HG03457 (cell line): ENCODE measurements around the gene ALDOA.
"Not testable (repeated sequence)": the region's sequence is repeated elsewhere in the genome, so short reads cannot be mapped to it uniquely, and the experiment has no call there.

ENCODE experiments used
- ATAC-seq: cut with Tn5 transposase; IDR thresholded peaks from one replicate; pipeline ENCODE4 v1.9.1; 2021; ENCODE audit warnings: moderate number of reproducible peaks; ENCODE audit not compliant: unreplicated experiment

The ALDOA gene

GRCh38 chr16:30040690-30041089, 24.9 kb upstream of the ALDOA start:
- not testable (repeated sequence) for ATAC-seq

DNA sequence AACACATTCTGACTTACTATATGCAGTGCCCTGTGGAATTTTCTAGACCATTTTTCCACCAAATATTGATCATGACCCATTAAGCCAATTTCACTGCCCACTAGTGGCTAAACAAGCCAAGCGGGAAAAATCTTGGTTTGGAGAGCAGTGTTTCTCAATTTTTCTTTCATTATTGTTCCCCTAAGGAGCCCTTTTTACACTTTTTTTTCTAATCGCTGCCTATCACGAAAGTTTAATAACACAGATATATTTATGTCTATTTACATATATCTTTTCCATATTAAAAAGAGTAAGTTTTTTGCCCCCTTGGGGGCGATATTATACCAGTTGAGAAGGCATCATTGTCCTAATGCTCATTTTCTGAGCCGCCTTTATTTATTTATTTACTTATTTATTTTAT, 23.7 kb upstream of the ALDOA start:
- ATAC-seq, result no peak

DNA sequence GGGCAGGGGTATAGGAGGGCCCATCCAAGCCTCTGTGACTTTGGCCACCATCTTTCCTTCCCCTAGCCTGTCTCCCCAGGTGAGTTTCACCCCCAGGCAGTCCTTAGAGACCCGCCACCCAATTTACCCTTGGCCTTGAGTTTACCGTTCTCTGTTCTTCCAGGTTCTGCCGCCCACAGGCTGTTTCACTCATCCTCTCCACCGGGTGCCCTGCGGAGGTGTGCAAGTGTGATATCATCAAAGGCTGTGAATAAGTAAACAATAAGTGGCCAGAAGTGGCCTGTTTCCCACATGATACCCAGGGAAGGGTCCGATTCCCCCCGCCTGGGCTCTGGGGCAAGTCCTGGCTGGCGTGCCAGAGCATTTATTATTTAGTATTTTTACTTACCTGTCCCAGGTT, 19.4 kb upstream of the ALDOA start:
- no peak for ATAC-seq

GRCh38 chr16:30046588-30046987, 19.0 kb upstream of the ALDOA start:
- no peak for ATAC-seq

- ATAC-seq, result no peak
Measured at GRCh38 chr16:30049871-30050270, 15.7 kb upstream of the ALDOA start.

- no peak for ATAC-seq
Measured at GRCh38 chr16:30051518-30051917, 14.0 kb upstream of the ALDOA start.

DNA sequence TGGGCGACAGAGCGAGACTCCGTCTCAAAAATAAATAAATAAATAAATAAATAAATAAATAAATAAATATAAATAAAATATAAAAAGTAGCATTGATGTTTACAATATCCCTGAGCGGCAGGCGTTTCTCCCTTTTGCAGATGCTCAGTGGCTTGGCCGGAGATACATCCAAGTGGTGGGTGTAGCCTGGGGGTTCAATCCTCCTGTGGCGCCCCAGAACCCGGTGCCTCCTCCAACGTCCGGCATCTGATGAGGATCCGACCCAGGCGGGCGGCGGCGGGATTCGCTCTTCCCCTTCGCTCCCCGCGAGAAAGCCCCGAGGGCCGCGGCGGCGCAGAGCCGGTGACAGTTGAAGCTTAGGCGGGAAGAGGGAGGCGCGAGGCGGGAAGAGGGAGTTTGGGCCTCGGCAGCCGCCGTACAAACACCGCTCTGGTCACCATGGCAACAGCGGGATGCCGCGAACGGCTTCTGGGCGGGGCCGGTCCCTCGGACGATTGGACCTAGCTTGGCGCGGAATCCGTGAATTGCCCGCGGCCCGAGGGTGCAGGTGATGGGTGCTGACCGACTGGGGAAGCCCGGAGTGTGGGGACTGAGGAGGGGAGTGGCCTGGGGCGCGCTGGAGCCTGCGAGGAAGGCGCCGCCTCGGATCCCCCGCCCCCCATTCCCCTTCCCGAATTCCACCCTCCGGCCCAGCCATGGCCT, 12.7 kb upstream of the ALDOA start:
- peak; percentile 43 for ATAC-seq

DNA sequence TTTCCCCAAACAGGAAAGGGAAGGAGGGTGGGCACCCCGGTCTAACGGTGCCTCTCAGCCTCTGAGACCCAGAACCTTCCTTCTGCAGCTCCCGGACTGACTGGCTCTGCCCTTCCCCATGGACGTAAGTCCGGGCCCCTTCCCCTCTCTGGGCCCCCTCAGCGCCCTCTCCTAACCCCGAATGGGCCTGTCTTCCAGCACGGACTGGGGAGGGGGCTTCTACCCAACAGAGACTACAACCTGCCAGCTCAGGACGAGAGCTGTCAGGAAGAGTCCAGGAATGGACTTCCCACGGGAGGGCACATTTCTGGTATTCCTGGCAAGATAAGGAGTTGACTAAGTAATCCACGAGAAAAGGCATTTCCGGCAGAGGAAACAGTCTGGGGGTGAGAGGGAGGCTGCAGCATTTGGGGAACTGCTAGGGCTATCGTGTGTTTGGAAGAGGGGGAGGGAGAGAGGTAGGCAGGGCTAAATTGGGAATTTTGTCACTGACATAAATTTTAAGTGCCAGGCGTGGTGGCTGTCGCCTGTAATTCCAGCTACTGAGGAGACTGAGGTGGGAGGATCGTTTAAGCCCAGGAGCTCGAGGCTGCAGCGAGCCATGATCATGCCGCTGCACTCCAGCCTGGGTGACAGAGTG, 12.1 kb upstream of the ALDOA start:
- ATAC-seq, result no peak

GRCh38 chr16:30054451-30054850, 11.1 kb upstream of the ALDOA start:
- ATAC-seq, result no peak

DNA sequence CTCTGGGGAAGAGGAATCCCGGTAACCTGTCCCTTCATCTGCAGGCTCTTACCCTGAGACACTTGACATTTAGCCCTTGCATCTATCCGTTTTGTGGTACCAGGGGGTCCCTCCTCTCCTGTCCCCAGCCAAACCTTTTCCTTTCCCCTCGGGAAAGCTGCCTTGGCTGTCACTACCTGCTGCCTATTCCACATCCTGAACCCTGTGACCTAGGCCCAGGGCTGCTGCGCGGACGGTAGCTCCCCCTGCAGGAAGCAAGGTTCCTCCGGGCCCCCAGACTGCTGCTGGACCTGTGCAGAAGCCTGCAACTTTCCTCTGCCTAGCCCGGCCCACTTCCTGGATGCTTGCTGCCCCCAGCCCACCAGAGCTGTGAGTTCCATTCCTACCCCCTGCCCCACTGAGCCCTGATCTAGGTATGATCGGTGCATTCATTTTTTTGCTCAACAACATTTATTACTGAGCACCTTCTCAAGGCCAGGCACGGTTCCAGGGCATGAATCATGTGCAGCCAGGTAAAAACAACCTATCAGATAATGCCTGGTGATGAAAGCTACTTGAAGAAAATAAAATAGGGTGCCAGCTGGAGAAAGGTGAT, 10.5 kb upstream of the ALDOA start:
- no peak for ATAC-seq

DNA sequence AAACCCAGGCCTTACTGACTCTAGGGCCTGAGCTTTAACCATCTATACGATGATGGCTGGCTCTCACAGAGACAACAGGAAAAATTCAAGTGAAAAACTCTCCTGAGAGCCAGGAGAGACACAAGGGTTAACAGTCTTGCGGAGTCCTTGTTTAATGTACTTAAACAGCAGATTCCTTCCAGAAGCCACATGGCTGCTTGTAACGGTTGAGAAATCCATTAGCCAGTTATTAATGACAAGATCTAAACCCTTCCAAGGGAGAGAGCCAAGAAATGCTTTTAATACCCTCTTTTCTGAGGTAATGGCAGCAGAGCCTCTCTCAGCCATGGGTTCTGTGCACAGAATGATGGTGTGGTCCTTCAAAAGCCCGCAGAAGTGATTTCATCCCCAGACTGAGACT, 5.2 kb upstream of the ALDOA start:
- no peak for ATAC-seq

DNA sequence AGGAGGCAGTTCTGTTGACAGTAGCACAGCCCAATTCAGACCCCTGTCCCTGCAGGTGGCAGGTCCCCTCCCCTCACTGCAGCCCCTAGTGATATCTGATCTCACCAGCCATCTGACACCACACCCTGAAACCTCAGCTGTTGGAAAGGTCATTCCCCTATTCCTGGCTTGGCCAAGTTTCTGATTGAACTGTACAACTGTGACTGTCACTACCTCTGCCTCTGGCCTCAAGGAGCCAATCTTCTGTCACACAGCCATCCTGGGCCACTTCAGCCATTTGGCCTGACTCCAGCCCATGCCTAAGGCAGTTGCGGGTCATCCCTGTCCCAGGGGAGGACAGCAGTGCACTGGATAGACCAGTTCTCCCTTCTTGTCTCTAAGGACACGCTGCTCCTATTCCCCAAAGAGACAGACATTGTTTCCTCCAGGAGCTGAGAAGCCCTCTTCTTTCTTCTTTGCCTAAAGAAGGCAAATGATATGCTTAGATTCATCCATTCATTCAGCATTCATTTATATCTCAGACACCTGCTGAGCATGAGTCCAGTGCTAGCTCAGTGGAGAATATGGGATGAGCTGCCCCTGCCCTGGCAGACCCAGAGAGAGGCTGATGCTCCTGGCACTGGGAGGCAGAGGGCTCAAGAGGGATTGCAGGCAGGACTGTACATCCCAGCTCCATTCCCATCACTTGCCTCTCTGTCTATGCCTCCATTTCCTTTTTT, 4.6 kb upstream of the ALDOA start:
- no peak for ATAC-seq

DNA sequence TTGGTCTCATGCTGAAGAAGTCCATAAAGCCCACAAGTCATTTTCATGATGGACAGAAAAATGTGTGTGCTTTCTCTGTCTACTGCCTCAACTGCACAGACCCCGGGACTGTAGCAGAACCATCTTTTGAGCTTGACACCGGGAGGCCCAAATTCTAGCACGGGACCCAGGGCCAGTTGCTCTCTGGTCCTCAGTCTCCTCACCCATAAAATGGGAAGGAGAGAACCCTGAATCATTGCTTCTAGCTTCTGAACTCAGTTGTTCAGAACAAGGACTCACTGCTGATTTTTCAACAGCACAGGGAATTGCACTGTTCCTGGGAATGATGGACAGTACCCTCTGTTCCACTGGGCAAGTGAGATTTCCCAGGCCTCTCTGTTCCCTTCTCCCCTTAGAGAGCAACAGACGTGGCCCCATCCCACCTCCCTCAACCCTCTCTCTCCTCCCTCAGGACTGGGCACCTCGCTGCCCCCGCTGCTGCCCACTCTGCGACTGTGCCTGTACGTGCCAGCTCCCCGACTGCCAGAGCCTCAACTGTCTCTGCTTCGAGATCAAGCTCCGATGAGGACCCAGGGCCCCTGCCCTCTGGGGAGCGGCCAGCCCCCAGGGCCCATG, 2.2 kb upstream of the ALDOA start:
- ATAC-seq, result no peak

DNA sequence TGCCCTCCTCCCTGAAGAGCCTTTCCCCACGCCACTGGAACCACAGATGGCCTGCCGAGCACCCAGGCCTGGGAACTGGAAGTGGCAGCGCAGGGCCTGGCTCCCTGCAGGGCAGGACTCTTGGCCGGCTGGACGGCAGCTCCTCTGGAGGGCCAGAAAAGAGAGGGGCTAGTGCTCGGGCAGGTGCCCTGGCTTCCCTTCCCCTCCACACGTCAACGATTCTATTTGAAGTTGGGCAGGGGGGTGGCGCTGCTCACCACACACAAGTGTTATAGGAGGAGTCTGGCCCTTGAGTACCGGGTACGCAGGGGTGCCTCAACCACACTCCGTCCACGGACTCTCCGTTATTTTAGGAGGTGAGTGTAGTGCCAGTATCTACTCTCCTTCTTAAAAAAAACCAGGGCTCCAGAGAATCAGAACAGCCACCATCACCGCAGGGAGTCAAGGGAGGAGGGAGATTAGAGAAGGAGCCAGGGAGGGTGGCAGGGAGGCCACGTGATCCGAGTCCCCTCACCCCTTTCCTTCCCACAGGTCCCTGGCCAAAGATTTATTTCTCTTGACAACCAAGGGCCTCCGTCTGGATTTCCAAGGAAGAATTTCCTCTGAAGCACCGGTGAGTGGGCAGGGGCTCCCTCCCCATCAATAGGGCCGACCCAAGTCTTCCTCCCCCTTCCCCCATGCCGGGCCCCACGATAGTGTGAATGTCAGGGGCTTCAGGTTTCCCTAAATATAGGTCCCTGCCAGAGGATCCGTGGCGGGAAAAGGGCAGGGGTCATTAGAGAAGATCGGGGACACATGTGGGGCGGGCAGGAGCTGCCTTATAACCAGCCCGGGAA, 1.4 kb upstream of the ALDOA start:
- ATAC-seq, result no peak

GRCh38 chr16:30064729-30065101, 845 bp upstream of the ALDOA start:
- ATAC-seq, result no peak

DNA sequence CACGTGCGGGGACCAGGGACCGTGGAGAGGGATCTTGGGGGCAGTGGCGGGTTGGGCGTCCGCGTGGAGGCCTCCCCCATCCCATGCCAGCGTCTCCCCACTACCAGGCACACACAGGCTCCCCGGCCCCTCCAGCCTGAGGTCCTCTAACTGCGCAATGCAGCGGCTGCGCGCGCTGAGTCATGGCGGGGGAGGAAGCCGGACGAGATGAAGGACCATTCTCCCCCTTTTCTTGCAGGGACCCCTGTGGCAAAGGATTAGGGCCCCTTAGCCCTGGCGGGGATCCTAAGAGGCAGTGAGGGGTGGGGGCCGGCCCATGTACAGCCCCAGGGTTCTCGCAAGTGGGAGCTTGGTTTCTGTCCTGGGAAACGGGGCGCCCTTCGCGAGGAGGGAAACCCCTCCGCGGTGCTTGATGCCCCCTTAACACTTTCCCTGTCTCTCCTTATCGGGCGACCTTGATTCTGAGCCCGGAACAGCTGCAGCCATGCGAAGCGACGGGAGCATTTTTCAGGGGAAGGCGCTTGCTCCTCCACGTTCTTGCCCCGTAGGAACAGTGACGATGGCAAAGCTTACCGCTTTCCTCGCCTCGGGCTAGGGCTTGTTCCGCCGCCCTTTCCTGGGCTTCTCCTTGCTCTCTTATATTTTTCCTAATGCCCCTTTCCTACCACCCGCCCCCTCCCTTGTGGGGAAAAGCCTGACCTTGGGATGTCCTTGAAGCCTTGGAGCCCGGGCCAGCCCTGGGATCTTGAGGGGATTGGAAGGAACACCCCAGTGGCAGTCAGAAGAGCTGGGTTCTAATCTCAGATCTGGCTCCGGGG, 592 bp downstream of the ALDOA start:
- no peak for ATAC-seq

DNA sequence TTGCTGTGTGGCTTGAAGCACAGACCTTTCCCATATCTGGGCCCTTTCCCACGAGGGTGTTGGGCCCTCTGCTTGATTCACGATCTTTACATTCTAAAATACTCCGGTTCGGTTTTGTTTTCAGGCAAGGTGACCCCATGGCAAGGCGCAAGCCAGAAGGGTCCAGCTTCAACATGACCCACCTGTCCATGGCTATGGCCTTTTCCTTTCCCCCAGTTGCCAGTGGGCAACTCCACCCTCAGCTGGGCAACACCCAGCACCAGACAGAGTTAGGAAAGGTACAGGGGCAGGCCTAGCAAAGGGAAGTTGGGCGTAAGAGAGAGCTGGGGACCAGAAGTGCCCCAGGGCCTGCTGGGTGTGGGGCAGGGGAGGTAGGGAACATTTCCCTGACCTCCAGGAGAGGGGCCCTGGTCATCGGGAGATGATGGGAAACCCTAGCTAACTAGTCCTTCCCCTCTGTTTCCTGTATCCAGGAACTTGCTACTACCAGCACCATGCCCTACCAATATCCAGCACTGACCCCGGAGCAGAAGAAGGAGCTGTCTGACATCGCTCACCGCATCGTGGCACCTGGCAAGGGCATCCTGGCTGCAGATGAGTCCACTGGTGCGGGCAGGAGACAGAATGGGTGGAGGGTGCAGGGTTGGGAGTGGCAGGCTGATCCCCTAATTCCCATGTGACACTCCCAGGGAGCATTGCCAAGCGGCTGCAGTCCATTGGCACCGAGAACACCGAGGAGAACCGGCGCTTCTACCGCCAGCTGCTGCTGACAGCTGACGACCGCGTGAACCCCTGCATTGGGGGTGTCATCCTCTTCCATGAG, 1.4 kb downstream of the ALDOA start:
- no peak for ATAC-seq

GRCh38 chr16:30067584-30067916, 2.0 kb downstream of the ALDOA start:
- ATAC-seq, result no peak

DNA sequence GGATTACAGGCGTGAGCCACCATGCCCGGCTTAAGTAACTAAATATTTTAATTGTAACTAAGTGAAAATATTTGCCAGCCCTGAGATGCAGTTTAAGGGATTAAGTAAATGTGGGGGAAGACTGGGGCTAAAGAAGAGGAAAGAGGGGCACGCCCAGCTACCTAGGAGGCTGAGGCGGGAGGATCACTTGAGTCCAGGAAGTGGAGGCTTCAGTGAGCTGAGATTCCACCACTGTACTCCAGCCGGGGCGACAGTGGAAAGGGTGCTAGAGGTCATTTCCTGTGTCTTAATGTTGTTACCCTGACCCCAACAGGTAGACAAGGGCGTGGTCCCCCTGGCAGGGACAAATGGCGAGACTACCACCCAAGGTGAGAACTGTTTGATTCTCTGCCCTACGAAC, 2.8 kb downstream of the ALDOA start:
- no peak for ATAC-seq
